Liver (tissue), 3 donors: ENCODE results near the gene MARK3.

Experiments used
- CTCF ChIP-seq: fragments of 150-350 bp; IDR thresholded peaks from 2 replicates; pipeline ENCODE4 v1.5.1; 2017; ENCODE audit warnings: improper control_type of control experiment, low read depth, low read length; ENCODE audit not compliant: missing input control
- EGR1 ChIP-seq, 2 donors: IDR thresholded peaks; 2 replicates each; pipeline ENCODE4 v1.6.1; 2016 to 2018; ENCODE audit warnings: antibody characterized with exemption in 2 of 2, low read depth in 2 of 2
- FOXA1 ChIP-seq: IDR thresholded peaks from 2 replicates; pipeline ENCODE4 v1.6.1; 2016; ENCODE audit warnings: antibody characterized with exemption
- GABPA ChIP-seq, 2 donors: IDR thresholded peaks in 1 of 2; conservative IDR thresholded peaks in 1 of 2; 2 replicates each; pipeline ENCODE4 v1.6.1; 2016; ENCODE audit warnings: antibody characterized with exemption in 2 of 2, mild to moderate bottlenecking in 1 of 2, moderate library complexity in 1 of 2
- NR2F2 ChIP-seq: IDR thresholded peaks from 2 replicates; pipeline ENCODE4 v1.6.1; 2016; ENCODE audit warnings: antibody characterized with exemption
- RAD21 ChIP-seq, 2 donors: IDR thresholded peaks; 2 replicates each; pipeline ENCODE4 v1.6.1; 2016; ENCODE audit warnings: antibody characterized with exemption in 2 of 2, mild to moderate bottlenecking in 2 of 2
- REST ChIP-seq: IDR thresholded peaks from 2 replicates; pipeline ENCODE4 v1.6.1; 2016; ENCODE audit warnings: antibody characterized with exemption, mild to moderate bottlenecking
- SP1 ChIP-seq: IDR thresholded peaks from 2 replicates; pipeline ENCODE4 v1.6.1; 2018; ENCODE audit warnings: antibody characterized with exemption, mild to moderate bottlenecking
- TAF1 ChIP-seq: conservative IDR thresholded peaks from 2 replicates; pipeline ENCODE4 v1.6.1; 2016; ENCODE audit warnings: antibody characterized with exemption, mild to moderate bottlenecking
- YY1 ChIP-seq: IDR thresholded peaks from 2 replicates; pipeline ENCODE4 v1.6.1; 2016; ENCODE audit warnings: antibody characterized with exemption, mild to moderate bottlenecking
- TF ChIP-seq, protein P1 (sequence below): IDR thresholded peaks from 2 replicates; pipeline ENCODE4 v1.6.1; 2016; ENCODE audit warnings: antibody characterized with exemption
- TF ChIP-seq, protein P2 (sequence below): IDR thresholded peaks from 2 replicates; pipeline ENCODE4 v1.6.1; 2016; ENCODE audit warnings: antibody characterized with exemption
- donor health status: healthy.
- donor health status: healthy.

GRCh38 chr14:103495854-103496253, 110.6 kb downstream of the MARK3 start:
- no peak for TF ChIP-seq NR2F2
- no peak for TF ChIP-seq EGR1 (IDR thresholded peaks at IDR 0.05; ENCODE audit: low read depth in 2 of 2)
- no peak for TF ChIP-seq FOXA1
- TF ChIP-seq CTCF = no peak
- TF ChIP-seq, protein P1, sequence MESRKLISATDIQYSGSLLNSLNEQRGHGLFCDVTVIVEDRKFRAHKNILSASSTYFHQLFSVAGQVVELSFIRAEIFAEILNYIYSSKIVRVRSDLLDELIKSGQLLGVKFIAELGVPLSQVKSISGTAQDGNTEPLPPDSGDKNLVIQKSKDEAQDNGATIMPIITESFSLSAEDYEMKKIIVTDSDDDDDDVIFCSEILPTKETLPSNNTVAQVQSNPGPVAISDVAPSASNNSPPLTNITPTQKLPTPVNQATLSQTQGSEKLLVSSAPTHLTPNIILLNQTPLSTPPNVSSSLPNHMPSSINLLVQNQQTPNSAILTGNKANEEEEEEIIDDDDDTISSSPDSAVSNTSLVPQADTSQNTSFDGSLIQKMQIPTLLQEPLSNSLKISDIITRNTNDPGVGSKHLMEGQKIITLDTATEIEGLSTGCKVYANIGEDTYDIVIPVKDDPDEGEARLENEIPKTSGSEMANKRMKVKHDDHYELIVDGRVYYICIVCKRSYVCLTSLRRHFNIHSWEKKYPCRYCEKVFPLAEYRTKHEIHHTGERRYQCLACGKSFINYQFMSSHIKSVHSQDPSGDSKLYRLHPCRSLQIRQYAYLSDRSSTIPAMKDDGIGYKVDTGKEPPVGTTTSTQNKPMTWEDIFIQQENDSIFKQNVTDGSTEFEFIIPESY = no peak
- TF ChIP-seq RAD21 (IDR thresholded peaks at IDR 0.05) = no peak
- TF ChIP-seq, protein P2, sequence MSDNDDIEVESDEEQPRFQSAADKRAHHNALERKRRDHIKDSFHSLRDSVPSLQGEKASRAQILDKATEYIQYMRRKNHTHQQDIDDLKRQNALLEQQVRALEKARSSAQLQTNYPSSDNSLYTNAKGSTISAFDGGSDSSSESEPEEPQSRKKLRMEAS = no peak
- no peak for TF ChIP-seq TAF1
- no peak for TF ChIP-seq SP1
- no peak for TF ChIP-seq YY1
- no peak for TF ChIP-seq REST
- TF ChIP-seq GABPA (IDR thresholded peaks at IDR 0.05 in 1 of 2, conservative IDR thresholded peaks at IDR 0.05 in 1 of 2) = no peak
